OCI-LY7 (cell line): ENCODE measurements around the gene SUFU.

ENCODE experiments used
- CTCF ChIP-seq: fragments of 200-600 bp; sonication (generic); conservative IDR thresholded peaks from 2 replicates; pipeline ENCODE4 v1.5.1; 2014; ENCODE audit warnings: mild to moderate bottlenecking, antibody characterized with exemption, low read length, moderate library complexity, mixed read lengths
- EZH2phosphoT487 ChIP-seq: fragments of 200-600 bp; sonication (generic); IDR thresholded peaks from 2 replicates; pipeline ENCODE4 v1.6.1; 2018; ENCODE audit warnings: low read depth, borderline replicate concordance, mild to moderate bottlenecking, mixed run types, antibody characterized with exemption, low read length, moderate library complexity, mixed read lengths

GRCh38 chr10:102677331-102678067 lies 173.7 kb downstream of the SUFU start:
- TF ChIP-seq CTCF = no peak
- no peak for TF ChIP-seq EZH2phosphoT487
